ENCODE results near the gene HRH4. TPM values are rescaled to one million over a fixed set of nuclear protein-coding genes. Genes with fewer than 3 reads are reported as not detected.

Gene HRH4
- polyA plus RNA-seq, 3 donors = 0.10 to 0.26 (median 0.17) TPM

DNA sequence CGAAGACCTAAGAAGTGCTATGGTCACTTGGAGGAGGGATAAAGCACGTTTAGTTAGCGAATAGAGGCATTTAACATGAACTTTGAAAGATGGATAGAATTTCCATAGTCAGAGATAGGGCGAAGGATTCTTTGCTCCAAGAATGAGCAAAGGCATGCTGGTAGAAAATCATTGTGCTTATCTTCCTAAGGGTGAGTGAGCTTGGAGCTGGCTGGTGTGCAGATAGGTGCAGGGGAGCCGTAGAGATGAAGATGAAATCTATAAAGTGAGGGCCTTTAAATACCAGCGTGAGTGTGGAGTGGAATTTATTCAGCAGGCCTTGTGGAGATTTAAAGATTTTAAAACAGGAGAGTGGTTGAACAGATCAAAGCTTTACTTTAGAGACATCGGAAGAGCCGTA lies 1.6 kb downstream of the HRH4 start:
- DNase-seq (ENCODE audit: extremely low read depth in 1 of 11, low read depth in 9 of 11, low spot score in 4 of 11) = no peak

GRCh38 chr18:24462838-24463775 lies 2.7 kb downstream of the HRH4 start:
- DNase-seq (ENCODE audit: extremely low read depth in 1 of 11, low read depth in 9 of 11, low spot score in 4 of 11) = no peak

DNA sequence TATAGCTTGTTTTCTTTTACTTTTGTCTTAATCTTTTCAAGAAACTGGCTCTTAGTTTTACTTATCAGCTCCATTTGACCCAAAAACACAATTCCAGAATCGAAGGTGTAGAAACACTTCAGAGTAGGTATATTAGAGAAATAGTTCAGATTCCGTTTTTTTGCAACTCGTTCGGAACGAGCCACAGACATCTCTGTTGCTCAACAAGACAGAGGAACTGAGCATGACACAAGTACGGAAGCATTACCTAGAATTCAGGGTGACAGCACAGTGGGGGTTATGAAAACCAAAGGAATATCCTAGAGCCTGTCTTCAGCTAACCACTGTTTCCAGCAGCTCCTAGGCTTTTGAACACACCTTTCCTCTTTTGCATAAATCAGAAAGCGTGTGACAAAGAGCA lies 5.0 kb downstream of the HRH4 start:
- DNase-seq (ENCODE audit: extremely low read depth in 1 of 11, low read depth in 9 of 11, low spot score in 4 of 11) = no peak

DNA sequence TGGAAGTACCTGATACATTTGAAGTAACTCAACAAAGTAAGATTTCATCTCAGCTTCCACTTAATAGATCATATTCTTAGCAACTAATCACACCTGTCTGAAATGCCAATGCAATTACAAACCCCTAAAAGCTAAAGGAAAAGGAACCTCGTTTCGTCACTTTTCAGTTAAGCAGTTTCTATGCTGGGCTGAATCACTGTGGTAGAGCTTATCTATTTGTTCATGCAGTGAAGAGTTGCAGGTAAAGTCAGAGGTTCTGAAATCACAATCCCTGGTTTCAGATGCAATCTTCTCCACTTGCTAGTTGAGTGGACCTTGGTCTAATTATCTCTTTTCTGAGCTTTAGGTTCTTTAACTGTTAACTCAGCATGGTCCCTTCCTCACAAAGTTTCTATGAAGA lies 6.3 kb downstream of the HRH4 start:
- DNase-seq (ENCODE audit: extremely low read depth in 1 of 11, low read depth in 9 of 11, low spot score in 4 of 11) = no peak

GRCh38 chr18:24470022-24470618 lies 9.7 kb downstream of the HRH4 start:
- no peak for DNase-seq (ENCODE audit: extremely low read depth in 1 of 11, low read depth in 9 of 11, low spot score in 4 of 11)

- DNase-seq (ENCODE audit: extremely low read depth in 1 of 11, low read depth in 9 of 11, low spot score in 4 of 11) = no peak
Measured at GRCh38 chr18:24470805-24471204, 10.4 kb downstream of the HRH4 start.

DNA sequence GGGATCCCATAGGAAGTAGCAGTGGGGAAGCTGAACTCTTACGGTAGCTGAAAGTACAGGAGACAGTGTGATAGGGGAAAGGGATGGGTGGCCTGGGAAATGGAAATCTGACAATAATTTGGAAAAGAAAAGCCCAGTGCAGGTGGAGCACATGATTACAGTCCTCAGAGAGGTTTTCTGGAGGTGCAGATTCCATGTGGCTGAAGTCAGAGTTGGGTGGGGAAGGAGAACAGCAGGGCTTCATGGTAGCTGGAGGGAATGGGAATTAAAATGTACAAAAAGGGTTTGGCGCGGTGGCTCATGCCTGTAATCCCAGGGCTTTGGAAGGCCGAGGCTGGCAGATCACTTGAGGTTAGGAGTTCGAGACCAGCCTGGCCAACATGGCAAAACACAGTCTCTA lies 12.2 kb downstream of the HRH4 start:
- DNase-seq (ENCODE audit: extremely low read depth in 1 of 11, low read depth in 9 of 11, low spot score in 4 of 11) = no peak

- no peak for DNase-seq (ENCODE audit: extremely low read depth in 1 of 11, low read depth in 9 of 11, low spot score in 4 of 11)
Measured at GRCh38 chr18:24474406-24474805, 14.0 kb downstream of the HRH4 start.

GRCh38 chr18:24475926-24476589 lies 15.6 kb downstream of the HRH4 start:
- no peak for DNase-seq (ENCODE audit: extremely low read depth in 1 of 11, low read depth in 9 of 11, low spot score in 4 of 11)

GRCh38 chr18:24479371-24479770 lies 18.9 kb downstream of the HRH4 start:
- no peak for DNase-seq (ENCODE audit: extremely low read depth in 1 of 11, low read depth in 9 of 11, low spot score in 4 of 11)

DNA sequence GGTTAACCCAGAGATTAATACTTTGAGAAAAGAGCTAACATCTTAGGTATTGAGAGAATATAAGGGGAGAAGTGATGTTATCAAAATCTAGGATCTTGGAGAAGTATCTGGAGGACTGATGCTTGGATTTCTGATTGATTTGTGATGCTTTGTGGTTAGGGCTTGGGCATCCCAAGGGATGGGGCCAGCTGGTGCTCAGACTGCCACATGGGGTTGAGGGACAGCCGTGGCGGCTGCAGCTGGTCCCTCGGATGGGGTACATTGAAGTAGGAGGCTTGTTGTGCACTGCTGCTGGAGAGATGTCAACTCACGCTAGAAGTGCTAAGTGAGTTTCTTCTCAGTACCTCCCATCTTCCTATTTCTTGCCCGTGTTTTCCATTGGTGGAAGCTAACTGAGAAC lies 22.4 kb downstream of the HRH4 start:
- DNase-seq (ENCODE audit: extremely low read depth in 1 of 11, low read depth in 9 of 11, low spot score in 4 of 11) = no peak

DNA sequence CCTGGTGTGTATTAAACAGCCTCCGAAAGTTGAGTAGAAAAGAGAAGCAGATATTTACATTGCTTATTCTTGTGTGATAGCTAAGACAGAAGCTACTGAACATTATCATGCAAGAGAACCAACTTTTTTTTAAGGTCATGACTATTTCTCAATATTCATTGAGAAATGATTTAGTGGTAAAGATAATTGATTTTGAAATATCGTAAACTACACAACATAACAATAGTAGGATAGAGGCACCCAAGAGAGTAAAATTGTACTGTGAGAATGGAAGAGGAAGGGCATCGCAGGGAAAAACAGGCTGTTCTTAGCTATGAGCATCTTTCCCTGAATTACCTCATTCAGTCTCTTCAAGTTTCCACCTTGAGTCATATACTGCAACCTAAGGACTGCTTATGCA lies 25.2 kb downstream of the HRH4 start:
- no peak for DNase-seq (ENCODE audit: extremely low read depth in 1 of 11, low read depth in 9 of 11, low spot score in 4 of 11)

DNA sequence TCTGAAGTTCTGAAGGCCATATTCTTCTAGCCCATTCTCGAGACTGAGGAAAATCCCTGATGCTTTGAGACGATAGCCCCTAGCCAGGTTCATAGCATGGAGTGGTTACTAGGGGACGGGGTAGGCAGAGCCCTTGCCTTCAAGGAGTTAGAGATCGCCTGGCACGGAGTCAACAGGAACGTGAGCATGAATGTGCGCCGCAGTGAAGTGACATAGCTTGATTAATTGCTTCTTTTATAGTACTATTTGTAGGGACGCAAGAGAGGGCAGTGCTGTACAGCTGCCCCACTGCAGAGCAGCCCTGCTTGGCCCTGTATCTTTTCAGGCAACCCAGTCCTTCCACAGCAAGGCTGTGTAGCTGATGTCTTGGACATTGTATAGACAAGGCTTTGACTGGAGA lies 26.2 kb downstream of the HRH4 start:
- no peak for DNase-seq (ENCODE audit: extremely low read depth in 1 of 11, low read depth in 9 of 11, low spot score in 4 of 11)

DNA sequence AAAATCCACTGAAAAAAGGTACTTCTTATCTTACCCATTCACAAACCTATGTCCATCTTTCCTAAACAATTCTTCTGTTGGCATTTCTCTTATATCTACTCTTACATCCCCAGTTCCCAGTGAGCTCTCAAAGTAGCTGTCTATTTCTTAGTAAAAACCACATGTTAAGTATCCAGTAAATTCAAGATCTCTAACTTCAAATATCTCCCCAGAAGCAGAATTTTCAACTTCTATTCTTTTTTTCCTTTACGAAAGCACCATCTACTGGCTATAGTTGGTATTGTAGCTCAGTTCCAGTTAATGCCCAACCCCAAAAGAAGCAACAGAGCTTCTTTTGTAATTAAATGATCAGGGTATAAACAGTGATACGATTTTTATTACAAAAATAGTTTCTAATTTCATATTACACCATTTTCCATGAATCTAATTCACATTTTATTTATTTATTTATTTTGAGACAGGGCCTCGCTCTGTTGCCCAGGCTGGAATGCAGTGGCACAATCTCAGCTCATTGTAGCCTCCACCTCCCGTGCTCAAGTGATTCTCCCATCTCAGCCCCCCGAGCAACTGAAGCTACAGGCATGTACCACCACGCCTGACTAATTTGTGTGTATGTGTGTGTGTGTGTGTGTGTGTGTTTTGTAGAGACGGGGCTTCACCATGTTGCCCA lies 28.5 kb downstream of the HRH4 start:
- peak in 7 of 11 donors; percentile 31 to 69 (median 36) for DNase-seq (ENCODE audit: extremely low read depth in 1 of 11, low read depth in 9 of 11, low spot score in 4 of 11)

DNA sequence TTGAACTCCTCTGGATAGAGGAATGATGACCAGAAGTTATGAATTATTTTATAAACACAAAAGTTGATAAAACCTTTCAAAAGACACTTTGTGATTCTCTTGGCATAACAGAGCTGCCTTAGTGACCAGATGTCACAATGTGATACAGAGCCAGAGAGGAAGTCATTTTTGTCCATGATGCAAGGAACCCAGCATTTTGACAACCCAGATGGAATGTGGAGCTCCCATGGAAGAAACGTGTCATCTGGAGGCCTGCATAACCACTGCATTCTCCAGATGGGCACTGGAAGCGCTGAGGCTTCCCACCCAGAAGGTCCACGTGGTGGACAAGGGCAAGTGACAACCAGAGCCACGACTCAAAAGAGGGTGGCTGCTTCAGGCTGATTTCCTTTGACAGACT lies 30.1 kb downstream of the HRH4 start:
- DNase-seq (ENCODE audit: extremely low read depth in 1 of 11, low read depth in 9 of 11, low spot score in 4 of 11) = no peak

- peak in 9 of 11 donors; percentile 44 to 74 (median 52) for DNase-seq (ENCODE audit: extremely low read depth in 1 of 11, low read depth in 9 of 11, low spot score in 4 of 11)
Measured at GRCh38 chr18:24491927-24492834, 31.7 kb downstream of the HRH4 start.

- DNase-seq (ENCODE audit: extremely low read depth in 1 of 11, low read depth in 9 of 11, low spot score in 4 of 11) = no peak
Measured at GRCh38 chr18:24494586-24494985, 34.1 kb downstream of the HRH4 start.

DNA sequence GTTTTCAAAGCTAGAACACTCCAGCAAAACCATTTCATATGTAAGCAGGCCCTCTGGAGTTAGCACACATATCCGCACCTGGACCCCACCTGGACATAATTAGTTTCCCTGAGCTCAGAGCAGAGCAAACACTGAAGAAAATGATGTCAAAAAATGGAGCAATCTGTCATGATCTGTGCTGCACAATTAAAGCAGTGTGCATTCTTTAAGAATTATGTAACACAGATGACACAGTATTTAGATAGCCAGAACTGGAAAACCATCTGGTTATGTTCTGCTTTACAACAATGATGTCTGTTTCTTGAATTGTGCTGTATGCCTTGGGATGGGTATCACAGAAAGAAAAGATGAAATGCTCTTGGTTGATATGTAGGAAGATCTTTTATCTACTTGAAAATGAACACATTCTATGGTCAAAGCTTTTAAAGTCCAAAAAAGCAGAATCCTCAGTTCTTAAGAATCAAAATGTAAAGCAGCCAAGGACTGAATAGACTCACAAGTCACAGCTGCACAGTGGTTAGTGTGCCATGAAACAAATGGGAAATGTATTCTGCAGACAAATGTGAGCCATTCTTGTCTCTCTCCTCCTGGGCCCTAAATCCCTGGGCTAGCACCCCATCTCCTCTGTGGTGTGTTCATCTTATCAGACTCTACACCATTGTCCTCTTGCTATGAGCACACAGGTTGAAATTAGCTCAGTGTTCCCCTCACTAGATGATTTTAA lies 36.8 kb downstream of the HRH4 start:
- DNase-seq (ENCODE audit: extremely low read depth in 1 of 11, low read depth in 9 of 11, low spot score in 4 of 11) = no peak
